ENCODE measurements around the gene HMGB3. TPM values are rescaled to one million over a fixed set of nuclear protein-coding genes. Genes with fewer than 3 reads are reported as not detected.

Gene HMGB3
- total and polyA plus RNA-seq, 4 donors: 19.3 to 71.7 (median 36.3) TPM

DNA sequence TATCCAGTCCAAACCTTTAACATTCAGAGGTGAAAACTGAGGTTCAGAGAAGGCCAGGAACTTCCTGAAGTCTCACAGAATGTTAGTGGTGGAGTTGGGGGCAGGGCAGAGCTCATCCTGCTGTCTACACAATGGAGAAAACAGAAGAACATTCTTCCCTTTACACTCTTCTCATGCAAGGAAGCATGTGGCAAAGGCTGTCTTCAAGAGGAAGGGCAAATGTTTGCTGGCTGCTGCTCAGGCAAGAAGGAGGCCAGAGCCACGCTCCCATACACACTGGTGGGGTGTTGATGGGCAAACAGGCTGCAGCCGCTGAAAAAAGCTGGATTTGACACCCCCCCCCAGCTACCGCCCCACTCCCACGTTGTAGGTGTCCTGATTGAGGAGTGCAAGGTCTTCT, 32.5 kb downstream of the HMGB3 start:
- 59 to 69% methylated on average over 4 of the region's 4 CpGs for WGBS, 2 donors
- Histone ChIP-seq H3K27ac (ENCODE audit: low read depth in 1 of 2, low read length in 1 of 2) (no peak overlapping the region), H3K9me3 (ENCODE audit: control insufficient read depth in 4 of 4, insufficient read depth in 3 of 4, low read length in 3 of 4) (peaks cover 0 to 8% (median 1%) of the 10 kb centered on the region in 4 donors), H3K4me3 (no peak overlapping the region), H3K4me1 (ENCODE audit: control insufficient read depth in 5 of 5, insufficient read depth in 5 of 5, low read length in 5 of 5) (no peaks in the 10 kb centered on the region), H3K9ac (ENCODE audit: insufficient read depth in 1 of 2, low read length in 2 of 2) (no peak overlapping the region), H3K36me3 (ENCODE audit: control insufficient read depth in 4 of 4, insufficient read depth in 4 of 4, low read length in 4 of 4) (no peaks in the 10 kb centered on the region), H3K27me3 (ENCODE audit: control insufficient read depth in 3 of 3, insufficient read depth in 3 of 3, low read length in 2 of 3) (no peaks in the 10 kb centered on the region)
- ATAC-seq (ENCODE audit: insufficient read depth, low FRiP score) (no peak), DNase-seq (no peak)
- TF ChIP-seq, protein P1, sequence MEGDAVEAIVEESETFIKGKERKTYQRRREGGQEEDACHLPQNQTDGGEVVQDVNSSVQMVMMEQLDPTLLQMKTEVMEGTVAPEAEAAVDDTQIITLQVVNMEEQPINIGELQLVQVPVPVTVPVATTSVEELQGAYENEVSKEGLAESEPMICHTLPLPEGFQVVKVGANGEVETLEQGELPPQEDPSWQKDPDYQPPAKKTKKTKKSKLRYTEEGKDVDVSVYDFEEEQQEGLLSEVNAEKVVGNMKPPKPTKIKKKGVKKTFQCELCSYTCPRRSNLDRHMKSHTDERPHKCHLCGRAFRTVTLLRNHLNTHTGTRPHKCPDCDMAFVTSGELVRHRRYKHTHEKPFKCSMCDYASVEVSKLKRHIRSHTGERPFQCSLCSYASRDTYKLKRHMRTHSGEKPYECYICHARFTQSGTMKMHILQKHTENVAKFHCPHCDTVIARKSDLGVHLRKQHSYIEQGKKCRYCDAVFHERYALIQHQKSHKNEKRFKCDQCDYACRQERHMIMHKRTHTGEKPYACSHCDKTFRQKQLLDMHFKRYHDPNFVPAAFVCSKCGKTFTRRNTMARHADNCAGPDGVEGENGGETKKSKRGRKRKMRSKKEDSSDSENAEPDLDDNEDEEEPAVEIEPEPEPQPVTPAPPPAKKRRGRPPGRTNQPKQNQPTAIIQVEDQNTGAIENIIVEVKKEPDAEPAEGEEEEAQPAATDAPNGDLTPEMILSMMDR (IDR thresholded peaks at IDR 0.05; ENCODE audit: control extremely low read depth, extremely low read depth): no peak

DNA sequence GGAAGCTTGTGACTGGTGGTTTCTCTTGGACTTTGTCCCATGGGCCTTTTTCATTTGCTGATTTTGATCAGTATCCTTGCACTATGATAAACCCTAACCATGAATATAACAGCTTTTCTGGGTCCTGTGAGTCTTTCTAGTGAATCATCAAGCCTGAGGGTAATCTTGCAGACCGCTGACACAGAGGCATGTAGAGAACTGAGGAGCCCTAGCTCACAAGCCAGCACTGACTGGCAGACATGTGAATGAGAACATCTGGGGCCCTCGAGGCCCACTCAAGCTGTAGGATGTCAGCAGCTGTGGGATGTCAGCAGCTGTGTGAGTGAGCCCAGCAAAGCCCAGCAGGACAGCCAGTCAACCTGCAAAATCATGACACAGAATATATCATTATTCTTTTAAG, 36.7 kb downstream of the HMGB3 start:
- Histone ChIP-seq H3K27ac (ENCODE audit: low read depth in 1 of 2, low read length in 1 of 2) (no peak overlapping the region), H3K36me3 (ENCODE audit: control insufficient read depth in 4 of 4, insufficient read depth in 4 of 4, low read length in 4 of 4) (no peaks in the 10 kb centered on the region), H3K4me1 (ENCODE audit: control insufficient read depth in 5 of 5, insufficient read depth in 5 of 5, low read length in 5 of 5) (no peaks in the 10 kb centered on the region), H3K4me3 (no peak overlapping the region), H3K9me3 (ENCODE audit: control insufficient read depth in 4 of 4, insufficient read depth in 3 of 4, low read length in 3 of 4) (peaks cover 0 to 2% (median 0%) of the 10 kb centered on the region in 4 donors), H3K27me3 (ENCODE audit: control insufficient read depth in 3 of 3, insufficient read depth in 3 of 3, low read length in 2 of 3) (peaks cover 0 to 3% (median 0%) of the 10 kb centered on the region in 3 donors), H3K9ac (ENCODE audit: insufficient read depth in 1 of 2, low read length in 2 of 2) (no peak overlapping the region)
- DNase-seq (peak; percentile 75 to 89 (median 82)), ATAC-seq (ENCODE audit: insufficient read depth, low FRiP score) (no peak)
- WGBS, 2 donors: 56 to 59% methylated on average over 2 of the region's 2 CpGs
- TF ChIP-seq, protein P1 (IDR thresholded peaks at IDR 0.05; ENCODE audit: control extremely low read depth, extremely low read depth): no peak

DNA sequence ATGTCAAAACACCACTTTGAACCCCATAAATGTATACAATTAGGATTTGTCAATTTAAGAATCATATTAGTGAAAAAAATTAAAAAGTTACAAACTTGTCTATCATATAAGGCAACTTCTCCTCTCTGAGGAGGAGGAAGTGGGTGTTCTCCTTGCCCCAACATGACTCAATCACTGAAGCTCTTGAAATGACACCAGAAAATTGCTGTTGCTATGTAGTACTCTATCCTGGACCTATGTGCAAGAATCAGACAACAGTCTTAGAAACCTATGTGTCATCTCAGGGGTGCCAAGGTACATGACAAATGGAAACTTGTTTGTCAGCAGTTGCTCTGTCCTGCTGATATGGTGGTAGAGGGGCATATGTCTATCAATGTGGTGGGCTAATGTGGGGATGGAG, 47.7 kb downstream of the HMGB3 start:
- Histone ChIP-seq H3K9me3 (ENCODE audit: control insufficient read depth in 4 of 4, insufficient read depth in 3 of 4, low read length in 3 of 4) (peaks cover 0 to 5% (median 1%) of the 10 kb centered on the region in 4 donors), H3K27ac (ENCODE audit: low read depth in 1 of 2, low read length in 1 of 2) (no peak overlapping the region), H3K4me3 (no peak overlapping the region), H3K4me1 (ENCODE audit: control insufficient read depth in 5 of 5, insufficient read depth in 5 of 5, low read length in 5 of 5) (peaks cover 0 to 2% (median 0%) of the 10 kb centered on the region in 5 donors), H3K9ac (ENCODE audit: insufficient read depth in 1 of 2, low read length in 2 of 2) (no peak overlapping the region), H3K27me3 (ENCODE audit: control insufficient read depth in 3 of 3, insufficient read depth in 3 of 3, low read length in 2 of 3) (peaks cover 0 to 4% (median 4%) of the 10 kb centered on the region in 3 donors), H3K36me3 (ENCODE audit: control insufficient read depth in 4 of 4, insufficient read depth in 4 of 4, low read length in 4 of 4) (no peaks in the 10 kb centered on the region)
- ATAC-seq (ENCODE audit: insufficient read depth, low FRiP score) (no peak), DNase-seq (no peak)
- TF ChIP-seq, protein P1 (IDR thresholded peaks at IDR 0.05; ENCODE audit: control extremely low read depth, extremely low read depth): no peak

DNA sequence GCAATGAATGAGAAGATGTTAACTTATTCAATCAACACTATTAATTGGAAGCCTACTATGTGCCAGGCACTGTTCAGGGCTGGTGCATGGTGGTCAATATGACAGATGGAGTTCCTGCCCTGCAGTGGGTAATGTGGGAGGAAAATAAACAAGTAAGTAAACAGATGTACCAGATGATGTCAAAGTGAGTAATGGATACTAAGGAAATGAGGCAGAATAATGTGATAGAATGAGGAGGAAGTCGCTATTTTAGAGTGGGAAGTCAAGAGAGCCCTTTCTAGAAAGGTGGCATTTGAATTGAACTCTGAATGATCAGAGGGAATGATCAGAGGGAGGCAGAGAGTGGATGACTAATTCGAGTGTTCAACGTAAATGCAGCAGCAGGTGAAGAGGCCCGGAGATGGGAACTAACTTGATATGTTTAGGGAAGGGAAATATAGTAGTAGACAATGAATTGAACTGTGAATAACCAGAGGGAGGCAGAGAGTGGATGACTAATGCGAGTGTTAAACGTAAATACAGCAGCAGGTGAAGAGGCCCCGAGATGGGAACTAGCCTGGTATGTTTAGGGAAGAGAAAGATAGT, 48.3 kb downstream of the HMGB3 start:
- TF ChIP-seq, protein P1 (IDR thresholded peaks at IDR 0.05; ENCODE audit: control extremely low read depth, extremely low read depth): no peak
- WGBS, 2 donors: 54 to 90% methylated on average over 7 of the region's 7 CpGs
- no peak for DNase-seq
- H3K27ac ChIP-seq (ENCODE audit: low read depth in 1 of 2, low read length in 1 of 2): no peak overlapping the region
- no peaks in the 10 kb centered on the region for H3K36me3 ChIP-seq (ENCODE audit: control insufficient read depth in 4 of 4, insufficient read depth in 4 of 4, low read length in 4 of 4)
- H3K4me3 ChIP-seq: no peak overlapping the region
- peaks cover 0 to 2% (median 0%) of the 10 kb centered on the region in 5 donors for H3K4me1 ChIP-seq (ENCODE audit: control insufficient read depth in 5 of 5, insufficient read depth in 5 of 5, low read length in 5 of 5)
- H3K9me3 ChIP-seq (ENCODE audit: control insufficient read depth in 4 of 4, insufficient read depth in 3 of 4, low read length in 3 of 4): peaks cover 0 to 5% (median 1%) of the 10 kb centered on the region in 4 donors
- H3K27me3 ChIP-seq (ENCODE audit: control insufficient read depth in 3 of 3, insufficient read depth in 3 of 3, low read length in 2 of 3): peaks cover 0 to under 1% (median under 1%) of the 10 kb centered on the region in 3 donors
- ATAC-seq (ENCODE audit: insufficient read depth, low FRiP score): no peak
- no peak overlapping the region for H3K9ac ChIP-seq (ENCODE audit: insufficient read depth in 1 of 2, low read length in 2 of 2)
